Measurements from ENCODE around the gene DPYSL5.

Gene DPYSL5

DNA sequence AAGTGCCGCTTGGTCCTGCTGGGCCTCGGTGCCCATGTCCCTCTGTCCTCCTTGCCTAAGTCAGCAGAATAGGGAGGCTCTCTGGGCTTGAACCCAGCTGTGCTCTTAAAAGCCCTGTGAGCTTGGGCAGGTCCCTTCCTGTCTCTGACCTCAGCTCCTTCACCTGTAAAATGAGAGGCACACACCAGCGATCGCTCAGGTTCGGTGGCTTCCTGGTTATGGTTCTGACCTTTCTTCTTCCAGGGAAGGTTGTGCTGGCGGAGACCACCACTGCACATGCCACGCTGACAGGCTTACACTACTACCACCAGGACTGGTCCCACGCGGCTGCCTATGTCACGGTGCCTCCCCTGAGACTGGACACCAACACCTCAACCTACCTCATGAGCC is 86.4 kb downstream of the DPYSL5 start:
- Mint-ChIP-seq H3K36me3 (ENCODE audit: low read depth) (no peaks in the 10 kb centered on the region), H3K4me1 (ENCODE audit: low read depth) (no peaks in the 10 kb centered on the region), H3K4me3 (no peak overlapping the region), H3K9me3 (no peaks in the 10 kb centered on the region), H3K27ac (no peak overlapping the region), H3K27me3 (ENCODE audit: low read depth) (peaks cover 4% of the 10 kb centered on the region)

DNA sequence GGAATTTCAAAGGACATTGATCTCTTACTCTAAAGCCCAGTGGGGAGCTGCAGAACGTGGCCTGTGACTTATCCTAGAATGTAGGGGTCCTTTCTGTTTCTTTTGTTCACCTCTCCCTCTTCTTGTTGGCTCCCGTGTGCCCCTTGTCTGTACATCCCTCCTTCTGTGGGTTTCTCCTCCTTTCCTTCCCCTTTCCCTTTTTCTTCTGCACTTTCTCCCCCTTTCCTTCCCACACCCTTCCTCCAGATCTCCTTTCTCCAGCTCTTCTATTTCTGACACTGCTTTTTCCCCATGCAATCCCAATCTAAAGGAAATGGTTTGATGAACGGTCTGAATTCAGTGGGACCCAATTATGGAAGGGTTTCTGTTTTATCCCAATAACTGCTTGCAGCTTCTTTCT is 87.1 kb downstream of the DPYSL5 start:
- Mint-ChIP-seq H3K4me3 (no peak overlapping the region), H3K27ac (no peak overlapping the region), H3K27me3 (ENCODE audit: low read depth) (peaks cover 4% of the 10 kb centered on the region), H3K4me1 (ENCODE audit: low read depth) (no peaks in the 10 kb centered on the region), H3K9me3 (no peaks in the 10 kb centered on the region), H3K36me3 (ENCODE audit: low read depth) (no peaks in the 10 kb centered on the region)

DNA sequence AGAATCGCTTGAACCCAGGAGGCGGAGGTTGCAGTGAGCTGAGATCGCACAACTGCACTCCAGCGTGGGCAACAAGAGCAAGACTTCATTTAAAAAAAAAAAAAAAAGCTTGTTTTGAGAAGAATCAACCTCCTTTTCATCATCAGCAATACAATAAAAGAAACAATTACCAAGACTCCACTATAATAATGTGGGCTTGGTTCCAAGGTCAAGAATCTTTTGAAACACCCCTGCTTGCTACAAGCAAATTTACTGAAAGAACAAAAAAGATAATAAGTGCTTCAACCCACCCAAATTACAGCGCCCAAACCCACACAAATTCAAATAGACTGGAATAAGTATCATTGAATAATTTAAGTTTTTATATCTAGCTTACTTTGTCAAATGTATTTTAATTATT is 88.9 kb downstream of the DPYSL5 start:
- H3K4me1 Mint-ChIP-seq (ENCODE audit: low read depth) = no peaks in the 10 kb centered on the region
- H3K27ac Mint-ChIP-seq = no peak overlapping the region
- H3K36me3 Mint-ChIP-seq (ENCODE audit: low read depth) = no peaks in the 10 kb centered on the region
- no peak overlapping the region for H3K4me3 Mint-ChIP-seq
- no peaks in the 10 kb centered on the region for H3K9me3 Mint-ChIP-seq
- peaks cover 4% of the 10 kb centered on the region for H3K27me3 Mint-ChIP-seq (ENCODE audit: low read depth)

DNA sequence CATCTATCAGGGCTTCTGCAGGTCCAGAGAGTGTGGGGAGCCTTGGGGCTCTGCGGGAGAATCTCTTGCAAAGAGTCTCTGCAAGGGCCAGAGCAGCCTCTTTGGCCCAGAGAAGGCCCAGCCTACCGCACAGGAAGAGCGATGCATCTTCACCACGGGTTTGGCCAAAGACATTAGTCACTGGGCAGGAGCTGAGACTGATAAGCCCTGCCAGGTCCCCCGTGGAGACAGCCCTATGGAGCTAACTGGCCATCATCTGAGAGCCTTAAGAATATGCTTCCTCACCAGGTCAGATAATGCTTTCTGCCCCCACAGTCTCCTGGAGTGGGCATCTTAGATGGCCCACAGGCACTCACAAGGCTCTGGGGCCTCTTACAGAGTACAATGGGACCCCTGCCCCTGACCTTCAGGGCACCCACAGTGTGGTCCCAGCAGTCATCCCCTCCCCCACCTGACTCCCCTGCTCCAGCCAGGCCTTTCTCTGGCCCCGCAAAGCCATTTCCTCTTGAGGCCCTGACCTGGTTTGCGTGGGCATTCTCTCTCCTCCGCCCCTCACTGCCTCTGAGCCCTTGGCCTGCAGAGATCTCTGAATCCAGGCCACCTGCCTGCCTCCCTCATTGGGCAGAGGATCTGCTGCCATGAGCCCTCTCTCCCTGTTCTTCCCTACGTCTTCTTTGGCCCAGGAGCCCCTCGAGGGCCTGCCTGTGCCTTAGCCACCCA is 90.6 kb downstream of the DPYSL5 start:
- Mint-ChIP-seq H3K36me3 (ENCODE audit: low read depth) (no peaks in the 10 kb centered on the region), H3K27ac (no peak overlapping the region), H3K27me3 (ENCODE audit: low read depth) (peaks cover 10% of the 10 kb centered on the region), H3K4me3 (no peak overlapping the region), H3K4me1 (ENCODE audit: low read depth) (peaks cover 4% of the 10 kb centered on the region), H3K9me3 (no peaks in the 10 kb centered on the region)

DNA sequence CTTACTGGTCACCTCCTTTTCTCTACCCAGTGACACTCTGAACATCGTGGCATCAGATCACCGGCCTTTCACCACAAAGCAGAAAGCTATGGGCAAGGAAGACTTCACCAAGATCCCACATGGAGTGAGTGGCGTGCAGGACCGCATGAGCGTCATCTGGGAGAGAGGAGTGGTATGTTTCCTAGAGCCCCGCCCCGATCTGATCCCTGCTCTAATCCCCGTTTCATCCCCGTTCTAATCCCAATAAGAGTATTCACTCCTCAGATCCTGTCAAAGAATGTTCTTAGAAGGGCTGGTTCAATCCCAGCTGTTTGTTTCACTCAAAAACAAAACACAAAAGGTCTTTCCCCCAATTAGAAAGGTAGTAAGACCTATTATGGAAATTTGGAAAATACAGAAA is 92.1 kb downstream of the DPYSL5 start:
- peaks cover 4% of the 10 kb centered on the region for H3K4me1 Mint-ChIP-seq (ENCODE audit: low read depth)
- H3K27me3 Mint-ChIP-seq (ENCODE audit: low read depth) = peaks cover 6% of the 10 kb centered on the region
- H3K9me3 Mint-ChIP-seq = no peaks in the 10 kb centered on the region
- H3K4me3 Mint-ChIP-seq = no peak overlapping the region
- H3K36me3 Mint-ChIP-seq (ENCODE audit: low read depth) = no peaks in the 10 kb centered on the region
- H3K27ac Mint-ChIP-seq = no peak overlapping the region

DNA sequence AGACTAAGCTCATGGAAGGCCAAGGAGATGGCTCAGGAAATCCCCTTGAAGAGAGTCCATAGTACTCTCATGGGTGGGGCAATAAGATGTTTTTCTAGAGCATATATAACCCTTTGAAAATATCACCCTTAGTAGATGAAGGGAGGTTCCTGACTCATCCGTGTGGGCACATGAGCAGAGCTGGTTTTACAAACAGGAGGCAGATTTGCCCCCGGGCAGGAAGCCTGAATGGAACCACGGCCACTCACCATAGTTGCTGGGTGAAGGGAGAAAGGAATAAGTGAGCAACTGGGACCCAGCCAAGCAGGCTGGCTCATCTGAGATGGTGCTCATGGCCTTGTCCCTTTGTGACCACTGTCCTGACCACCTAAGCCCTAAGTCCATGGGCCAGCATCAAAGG is 93.6 kb downstream of the DPYSL5 start:
- H3K4me1 Mint-ChIP-seq (ENCODE audit: low read depth) = peaks cover 4% of the 10 kb centered on the region
- no peaks in the 10 kb centered on the region for H3K36me3 Mint-ChIP-seq (ENCODE audit: low read depth)
- no peaks in the 10 kb centered on the region for H3K9me3 Mint-ChIP-seq
- H3K27me3 Mint-ChIP-seq (ENCODE audit: low read depth) = peaks cover 6% of the 10 kb centered on the region
- no peak overlapping the region for H3K4me3 Mint-ChIP-seq
- H3K27ac Mint-ChIP-seq = no peak overlapping the region

DNA sequence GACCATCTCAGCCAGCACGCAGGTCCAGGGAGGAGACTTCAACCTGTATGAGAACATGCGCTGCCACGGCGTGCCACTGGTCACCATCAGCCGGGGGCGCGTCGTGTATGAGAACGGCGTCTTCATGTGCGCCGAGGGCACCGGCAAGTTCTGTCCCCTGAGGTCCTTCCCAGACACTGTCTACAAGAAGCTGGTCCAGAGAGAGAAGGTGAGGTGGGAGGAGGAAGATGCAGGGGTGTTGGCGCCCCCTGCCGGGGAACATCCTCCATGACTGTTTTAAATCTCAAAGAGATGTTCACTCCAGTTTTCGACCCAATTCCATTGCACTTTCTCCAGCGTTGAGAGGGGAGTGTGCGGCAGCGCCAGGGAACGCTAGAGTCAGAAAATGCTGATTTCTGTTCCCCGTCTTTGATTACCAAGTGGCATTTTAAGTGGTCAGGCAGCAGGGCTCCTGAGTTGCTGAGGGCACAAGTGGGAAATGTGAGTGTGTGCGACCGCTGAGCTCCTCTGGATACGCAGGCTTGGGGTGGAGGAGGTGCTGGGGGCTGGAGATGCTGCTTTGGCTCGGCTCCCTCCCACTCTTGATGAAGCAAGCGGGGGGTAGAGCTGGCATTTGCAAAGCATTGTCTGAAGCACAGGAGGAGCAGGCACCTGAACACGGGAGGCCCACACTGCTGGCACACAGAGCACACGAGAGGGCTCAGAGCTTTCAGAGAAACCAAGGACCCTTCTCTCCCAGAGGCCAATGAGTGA is 94.8 kb downstream of the DPYSL5 start:
- H3K27ac Mint-ChIP-seq = no peak overlapping the region
- peaks cover 6% of the 10 kb centered on the region for H3K27me3 Mint-ChIP-seq (ENCODE audit: low read depth)
- no peak overlapping the region for H3K4me3 Mint-ChIP-seq
- no peaks in the 10 kb centered on the region for H3K9me3 Mint-ChIP-seq
- peaks cover 4% of the 10 kb centered on the region for H3K4me1 Mint-ChIP-seq (ENCODE audit: low read depth)
- H3K36me3 Mint-ChIP-seq (ENCODE audit: low read depth) = no peaks in the 10 kb centered on the region

DNA sequence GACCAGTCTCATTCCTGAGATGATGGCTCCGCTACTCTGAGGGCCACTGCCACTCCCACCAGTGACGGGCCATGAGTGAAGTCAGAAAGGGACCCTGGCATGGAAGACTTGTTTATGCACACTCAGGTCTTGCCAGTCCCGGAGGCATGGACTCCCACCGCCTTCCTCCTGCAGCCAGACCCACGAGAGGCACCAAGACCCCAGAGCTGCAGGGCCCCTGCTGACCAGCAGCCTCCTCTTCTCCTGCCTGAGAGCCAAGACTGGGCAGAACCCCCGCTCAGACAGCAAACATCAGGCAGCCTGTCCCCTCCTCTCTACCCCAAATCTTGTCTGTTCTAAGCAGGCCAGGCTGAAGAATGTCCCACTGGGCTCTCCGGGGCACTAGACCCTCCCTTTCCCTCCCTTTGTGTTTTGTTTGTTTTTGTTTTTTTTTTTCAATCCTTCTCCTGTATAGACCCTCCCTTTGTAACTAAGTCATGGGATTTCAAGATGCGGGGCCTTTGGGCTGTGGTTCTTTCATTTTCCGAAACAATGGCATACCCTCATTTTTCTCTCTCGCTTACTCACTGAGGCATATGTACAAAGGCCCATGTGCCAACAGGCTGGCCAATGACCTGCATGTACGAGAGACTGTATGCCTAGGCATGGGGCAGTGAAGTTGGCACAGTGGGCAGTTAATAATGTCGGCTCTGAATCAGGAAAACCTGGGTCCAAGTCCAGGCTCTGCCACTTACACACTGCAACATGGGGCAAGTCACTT is 98.2 kb downstream of the DPYSL5 start:
- Mint-ChIP-seq H3K36me3 (ENCODE audit: low read depth) (no peaks in the 10 kb centered on the region), H3K4me1 (ENCODE audit: low read depth) (peaks cover 4% of the 10 kb centered on the region), H3K27me3 (ENCODE audit: low read depth) (peaks cover 6% of the 10 kb centered on the region), H3K27ac (no peak overlapping the region), H3K4me3 (no peak overlapping the region), H3K9me3 (no peaks in the 10 kb centered on the region)

DNA sequence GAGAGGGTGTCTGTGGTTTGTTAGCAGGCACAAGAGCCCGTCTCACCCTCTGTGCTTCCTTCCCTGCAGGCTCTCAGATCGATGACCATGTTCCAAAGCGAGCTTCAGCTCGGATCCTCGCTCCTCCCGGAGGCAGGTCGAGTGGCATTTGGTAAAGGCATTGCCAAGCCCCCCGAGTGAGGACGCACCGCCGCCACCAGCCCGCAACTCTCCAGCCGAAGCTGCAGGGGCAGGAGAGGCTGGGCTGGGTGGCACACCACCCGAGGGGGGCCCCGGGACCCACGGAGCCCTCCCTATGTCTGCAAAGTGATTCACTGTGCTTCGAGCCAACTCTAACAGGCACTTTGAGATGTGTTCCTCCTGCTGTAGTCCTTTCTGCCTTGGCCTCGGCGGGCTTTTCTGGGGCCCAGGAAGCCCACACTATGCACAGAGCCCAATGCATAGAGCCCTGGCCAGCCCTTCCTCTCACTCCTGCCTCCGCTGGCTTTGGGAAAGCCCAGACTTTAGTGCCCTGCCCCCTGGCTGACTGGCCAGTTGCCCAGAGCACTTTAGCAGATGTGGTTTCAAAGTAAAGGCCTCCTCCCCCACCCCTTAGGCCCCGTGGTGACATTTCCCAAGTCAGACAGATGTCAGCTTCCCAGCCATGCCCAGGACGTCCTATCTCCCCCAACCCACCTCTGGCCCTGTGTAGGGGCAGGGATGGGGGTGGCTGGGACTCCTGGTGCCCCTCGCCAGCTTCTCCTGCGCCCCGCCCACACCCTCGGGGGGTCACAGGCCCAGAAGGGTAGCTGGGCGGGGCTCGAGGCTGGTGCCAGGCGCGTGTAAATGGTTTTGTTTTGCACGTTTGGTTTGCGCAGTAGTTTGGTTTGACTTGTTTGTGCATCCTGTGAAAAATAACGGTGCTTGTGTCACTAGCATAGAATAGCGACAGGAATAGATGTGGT is 99.2 kb downstream of the DPYSL5 start:
- H3K9me3 Mint-ChIP-seq = no peaks in the 10 kb centered on the region
- H3K4me3 Mint-ChIP-seq = no peak overlapping the region
- peaks cover 4% of the 10 kb centered on the region for H3K4me1 Mint-ChIP-seq (ENCODE audit: low read depth)
- H3K27me3 Mint-ChIP-seq (ENCODE audit: low read depth) = peaks cover 6% of the 10 kb centered on the region
- H3K36me3 Mint-ChIP-seq (ENCODE audit: low read depth) = no peaks in the 10 kb centered on the region
- no peak overlapping the region for H3K27ac Mint-ChIP-seq

DNA sequence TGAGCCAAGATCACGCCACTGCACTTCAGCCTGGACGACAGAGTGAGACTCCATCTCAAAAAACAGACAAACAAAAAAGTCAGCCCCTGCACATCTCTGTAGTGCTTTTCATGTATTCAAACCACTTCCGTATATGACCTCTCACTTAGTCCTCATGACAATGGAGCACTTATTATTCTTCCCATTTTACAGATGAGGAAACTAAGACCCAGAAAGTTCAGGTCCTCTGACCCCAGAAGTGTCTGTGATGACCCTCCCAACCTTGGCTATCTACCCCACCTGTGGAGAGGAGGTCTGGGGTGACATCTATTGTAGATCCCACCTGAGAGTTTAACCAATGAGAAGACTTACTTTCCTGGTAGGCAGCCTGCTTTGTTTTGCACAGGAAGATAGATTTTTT is 100.9 kb downstream of the DPYSL5 start:
- Mint-ChIP-seq H3K36me3 (ENCODE audit: low read depth) (no peaks in the 10 kb centered on the region), H3K9me3 (no peaks in the 10 kb centered on the region), H3K4me3 (no peak overlapping the region), H3K4me1 (ENCODE audit: low read depth) (no peaks in the 10 kb centered on the region), H3K27ac (no peak overlapping the region), H3K27me3 (ENCODE audit: low read depth) (peaks cover 6% of the 10 kb centered on the region)

DNA sequence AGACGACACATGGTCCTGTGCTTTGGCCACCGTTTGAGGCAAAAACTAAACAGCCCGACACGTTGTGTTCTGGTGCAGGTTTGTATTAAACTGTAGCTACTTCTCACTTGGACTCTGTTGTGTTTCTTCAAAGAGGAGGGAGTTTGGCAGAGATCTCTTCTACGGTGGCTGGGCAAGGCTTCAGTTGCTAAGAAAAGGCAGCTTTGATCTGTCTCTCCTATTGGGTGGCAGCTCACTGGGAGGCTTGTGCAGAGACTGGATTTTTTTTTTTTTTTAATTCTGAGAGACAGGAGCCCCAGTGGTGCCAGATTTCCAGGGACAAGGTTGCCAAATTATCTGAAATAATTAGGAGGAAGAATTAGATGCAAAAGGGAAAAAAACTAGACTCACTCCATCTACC is 102.3 kb downstream of the DPYSL5 start:
- Mint-ChIP-seq H3K27me3 (ENCODE audit: low read depth) (peaks cover 19% of the 10 kb centered on the region), H3K4me3 (no peak overlapping the region), H3K4me1 (ENCODE audit: low read depth) (no peaks in the 10 kb centered on the region), H3K9me3 (no peaks in the 10 kb centered on the region), H3K36me3 (ENCODE audit: low read depth) (no peaks in the 10 kb centered on the region), H3K27ac (no peak overlapping the region)

DNA sequence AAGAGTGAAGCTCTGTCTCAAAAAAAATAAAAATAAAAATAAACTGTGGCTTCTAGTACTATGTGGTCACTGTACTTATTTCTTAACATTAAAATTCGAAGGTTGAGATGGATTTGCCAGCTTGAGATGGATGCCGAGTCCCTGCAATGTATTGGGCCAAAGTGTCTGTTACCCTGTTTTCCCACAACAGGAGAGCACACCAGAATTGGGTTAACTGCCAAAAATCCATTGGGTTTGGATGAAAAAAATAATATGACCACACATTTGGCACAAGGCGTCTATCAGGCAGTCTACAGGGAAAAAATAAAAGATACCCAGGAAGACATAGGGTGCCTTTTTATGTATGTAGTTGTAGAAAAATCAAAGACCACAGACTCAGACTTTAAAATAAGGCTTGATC is 103.3 kb downstream of the DPYSL5 start:
- Mint-ChIP-seq H3K4me3 (no peak overlapping the region), H3K27ac (no peak overlapping the region), H3K9me3 (no peaks in the 10 kb centered on the region), H3K4me1 (ENCODE audit: low read depth) (no peaks in the 10 kb centered on the region), H3K36me3 (ENCODE audit: low read depth) (no peaks in the 10 kb centered on the region), H3K27me3 (ENCODE audit: low read depth) (peaks cover 25% of the 10 kb centered on the region)

DNA sequence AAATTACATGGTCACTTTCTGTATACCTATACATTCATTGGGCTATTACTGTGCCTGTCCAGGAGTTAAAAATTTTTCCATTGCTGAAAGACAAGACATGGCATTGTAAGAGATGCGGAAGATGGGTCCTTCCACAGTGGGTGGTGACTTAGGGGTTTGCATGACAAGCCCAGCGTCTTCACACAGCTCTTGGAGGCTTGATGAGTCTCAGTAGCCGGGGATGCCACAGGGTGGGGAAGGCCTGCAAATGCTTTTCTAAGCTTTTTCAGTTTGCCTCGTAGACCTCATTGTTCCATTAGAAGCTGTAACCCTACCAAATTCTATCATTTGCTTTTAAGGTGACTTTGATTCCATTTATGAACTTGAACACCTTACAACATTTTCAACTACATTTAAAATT is 104.4 kb downstream of the DPYSL5 start:
- H3K27ac Mint-ChIP-seq = no peak overlapping the region
- no peaks in the 10 kb centered on the region for H3K36me3 Mint-ChIP-seq (ENCODE audit: low read depth)
- H3K27me3 Mint-ChIP-seq (ENCODE audit: low read depth) = peaks cover 28% of the 10 kb centered on the region
- no peak overlapping the region for H3K4me3 Mint-ChIP-seq
- H3K4me1 Mint-ChIP-seq (ENCODE audit: low read depth) = no peaks in the 10 kb centered on the region
- no peaks in the 10 kb centered on the region for H3K9me3 Mint-ChIP-seq

DNA sequence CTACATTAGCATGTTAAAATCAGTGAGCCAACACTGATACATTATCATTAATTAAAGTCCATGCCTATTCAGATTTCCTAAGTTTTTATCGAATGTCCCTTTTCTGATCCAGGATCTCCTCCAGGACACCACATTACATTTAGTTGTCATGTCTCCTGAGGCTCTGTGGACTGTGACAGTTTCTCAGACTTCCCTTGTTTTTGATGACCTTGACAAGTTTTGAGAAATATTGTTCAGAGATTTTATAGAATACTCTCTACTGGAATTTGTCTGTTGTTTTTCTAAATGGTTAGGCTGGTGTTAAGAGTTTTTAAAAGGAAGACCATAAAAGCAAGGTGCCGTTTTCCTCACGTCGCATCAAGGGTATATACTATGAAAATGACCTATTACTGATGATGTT is 106.2 kb downstream of the DPYSL5 start:
- Mint-ChIP-seq H3K4me1 (ENCODE audit: low read depth) (no peaks in the 10 kb centered on the region), H3K4me3 (no peak overlapping the region), H3K36me3 (ENCODE audit: low read depth) (no peaks in the 10 kb centered on the region), H3K27ac (no peak overlapping the region), H3K27me3 (ENCODE audit: low read depth) (peaks cover 42% of the 10 kb centered on the region), H3K9me3 (no peaks in the 10 kb centered on the region)

Measured in T-helper 1 cell treated with Interleukin-12 subunit alpha and Interleukin-12 subunit beta and Interleukin-4 antibody, amounts not matched to agents 30 μg/mL and 1 μg/mL, for 36 hours (primary cell).